Urothelium cell line (cell line): ENCODE data around the gene AKAP6.

Experiments
- DNase-seq: peaks from one replicate; pipeline ENCODE4 v3.0.0; 2011; ENCODE audit warnings: low spot score, mixed read lengths
- FAIRE-seq: peaks from 2 replicates; lab custom pipeline; 2011; peaks lifted over from hg19 to GRCh38; lab: Jason Lieb, UNC

Gene AKAP6

DNA sequence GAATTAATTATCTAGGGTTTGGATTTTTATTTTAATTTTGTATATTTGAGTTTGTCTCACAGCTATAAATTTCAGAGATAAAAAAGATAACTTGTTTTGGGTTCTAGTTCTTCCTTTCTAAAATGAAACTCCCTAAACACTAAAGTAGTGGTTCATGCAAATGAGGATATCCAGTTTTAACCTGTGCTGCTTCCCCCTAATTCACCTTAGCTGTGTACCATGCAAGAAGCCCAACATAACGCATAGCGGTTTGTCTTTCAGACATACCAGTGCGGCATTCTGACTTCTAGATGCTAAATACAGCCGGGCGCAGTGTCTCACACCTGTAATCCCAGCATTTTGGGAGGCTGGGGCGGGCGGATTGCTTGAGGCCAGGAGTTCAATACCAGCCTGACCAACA lies 320.9 kb downstream of the AKAP6 start:
- FAIRE-seq (no peak), DNase-seq (no peak)

DNA sequence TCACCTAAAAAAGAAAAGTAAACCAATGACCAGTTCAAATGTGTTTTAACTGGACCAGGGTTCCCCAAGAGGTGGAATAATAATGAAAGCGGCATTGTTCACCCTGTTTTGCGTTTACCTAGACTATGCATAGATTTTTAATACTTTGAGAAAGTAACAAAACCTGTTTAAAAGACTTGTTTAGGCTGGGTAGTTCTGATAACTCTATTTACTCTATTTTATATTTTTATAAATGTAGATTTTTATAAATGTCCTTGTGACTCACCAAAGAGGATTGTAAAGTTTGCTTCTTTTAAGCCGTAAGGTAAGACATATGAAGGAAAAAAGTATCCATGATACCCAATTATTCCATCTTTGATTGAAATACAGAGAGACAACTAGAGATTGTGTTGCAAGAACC lies 321.6 kb downstream of the AKAP6 start:
- no peak for DNase-seq
- no peak for FAIRE-seq

DNA sequence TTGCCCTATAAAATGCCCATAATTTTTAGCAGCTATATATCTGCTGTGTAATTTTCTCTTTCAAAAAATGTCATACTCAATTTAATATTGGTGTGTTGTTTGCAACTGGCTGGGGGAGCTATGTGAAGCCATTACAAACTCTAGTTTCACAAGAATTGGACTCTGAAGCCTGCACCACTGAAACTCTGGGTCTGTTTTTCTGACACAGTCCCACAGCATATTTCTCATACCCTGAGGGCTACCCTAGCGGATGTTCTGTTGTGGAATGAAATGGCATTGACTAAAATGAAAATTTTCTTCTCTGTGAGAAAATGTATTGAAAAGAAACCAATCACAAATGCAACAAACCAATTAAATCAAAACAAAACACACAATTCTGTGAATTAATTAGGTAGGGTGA lies 325.0 kb downstream of the AKAP6 start:
- no peak for FAIRE-seq
- DNase-seq, result no peak

DNA sequence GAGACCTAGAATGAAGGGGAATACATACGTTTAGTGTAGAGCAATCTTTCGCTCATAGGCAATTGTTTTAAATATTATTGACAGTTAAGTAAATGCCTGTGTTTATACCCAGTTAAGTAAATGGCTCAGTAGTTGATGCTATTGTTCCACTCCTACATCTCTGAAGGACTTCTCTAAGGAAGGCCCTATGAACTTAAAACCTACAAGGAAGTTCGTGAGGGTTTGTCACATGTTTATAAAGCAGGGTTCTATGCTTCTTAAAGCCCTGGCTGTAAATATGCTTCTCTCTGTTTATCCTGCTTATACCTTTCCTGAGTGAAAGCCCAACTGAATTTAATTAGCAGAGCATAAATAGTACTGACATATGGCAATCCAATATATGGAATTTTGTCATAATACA lies 327.5 kb downstream of the AKAP6 start:
- no peak for FAIRE-seq

DNA sequence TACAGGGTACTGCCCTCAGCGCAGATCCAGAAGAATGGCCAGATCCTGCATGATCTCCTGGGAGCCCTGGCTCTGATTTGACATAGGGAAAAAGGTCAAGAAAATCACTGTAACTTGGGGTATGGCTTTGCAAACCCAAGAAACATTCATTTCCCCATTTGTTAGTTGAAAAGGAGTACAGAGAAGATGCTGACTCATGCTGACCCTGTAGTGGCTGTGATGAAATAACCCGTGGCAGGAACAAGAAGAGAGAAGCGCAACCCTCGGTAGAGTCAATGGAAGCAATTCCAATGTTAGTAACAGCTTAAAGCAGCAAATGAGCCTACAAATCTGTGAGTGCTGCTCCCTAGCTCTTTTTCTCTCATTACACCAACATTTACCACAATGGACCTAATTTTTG lies 328.0 kb downstream of the AKAP6 start:
- peak; percentile 7 for DNase-seq
- no peak for FAIRE-seq

More for the DNA sequence above, 327.5 kb downstream of the AKAP6 start:
- no peak for DNase-seq

DNA sequence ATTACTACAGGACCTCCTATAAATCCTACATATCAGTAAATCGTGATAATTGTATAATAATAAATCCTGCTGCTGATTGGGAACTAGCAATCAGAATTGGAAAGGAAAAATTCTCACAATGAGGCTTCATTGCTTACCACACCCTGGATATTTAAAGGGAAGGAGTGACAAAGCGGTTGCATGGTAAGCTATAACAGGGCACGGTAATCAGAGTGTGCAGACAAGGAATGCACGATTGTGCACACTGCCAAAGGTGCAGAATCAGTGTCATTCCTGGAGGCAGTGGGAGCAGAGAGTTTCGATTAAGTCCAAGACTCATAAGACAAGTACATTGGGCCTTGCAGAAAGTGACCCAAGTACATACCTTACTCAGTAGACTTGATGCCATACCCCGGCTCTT lies 332.1 kb downstream of the AKAP6 start:
- FAIRE-seq (no peak), DNase-seq (no peak)

- FAIRE-seq, result no peak
- DNase-seq, result no peak
Measured at GRCh38 chr14:32662211-32662610, 333.1 kb downstream of the AKAP6 start.

DNA sequence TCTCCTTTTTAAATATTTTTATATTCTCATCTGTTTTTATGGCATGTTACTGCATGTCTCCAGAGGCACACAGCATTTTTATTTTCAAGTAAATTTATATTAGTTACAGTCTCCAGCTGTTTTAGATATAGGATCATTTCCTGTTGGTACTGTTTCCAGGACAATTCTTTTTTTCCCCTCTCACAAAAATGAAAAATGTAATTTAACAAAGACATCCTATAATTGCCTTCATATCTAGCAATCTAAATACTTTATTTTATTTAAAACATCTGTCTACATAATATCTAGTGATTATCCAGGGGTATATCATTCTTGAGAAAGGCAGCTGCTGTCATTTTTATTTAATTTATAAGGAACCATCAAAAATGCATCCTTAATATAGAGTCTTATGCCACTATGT lies 337.2 kb downstream of the AKAP6 start:
- DNase-seq (no peak), FAIRE-seq (no peak)

GRCh38 chr14:32667287-32667686 lies 338.2 kb downstream of the AKAP6 start:
- FAIRE-seq, result no peak
- DNase-seq, result no peak

DNA sequence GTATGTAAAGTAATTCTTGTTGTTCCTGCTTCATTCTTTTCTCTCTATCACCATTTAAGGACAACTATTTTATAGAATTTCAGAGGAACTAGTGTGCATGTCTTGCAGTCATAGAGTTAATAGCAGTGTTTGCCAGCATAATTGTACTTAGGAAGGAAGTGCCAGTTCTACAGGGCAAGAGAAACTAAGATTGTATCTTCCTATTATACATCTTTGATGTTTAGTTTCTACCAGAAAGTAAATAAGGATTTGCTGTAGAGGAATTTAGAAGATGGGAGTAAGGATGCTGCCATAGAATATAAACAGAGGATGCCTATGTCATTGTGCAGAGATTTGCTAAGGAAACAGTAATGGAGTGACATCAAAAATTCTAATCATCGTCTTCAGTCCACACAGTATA lies 338.7 kb downstream of the AKAP6 start:
- FAIRE-seq, result no peak
- no peak for DNase-seq

DNA sequence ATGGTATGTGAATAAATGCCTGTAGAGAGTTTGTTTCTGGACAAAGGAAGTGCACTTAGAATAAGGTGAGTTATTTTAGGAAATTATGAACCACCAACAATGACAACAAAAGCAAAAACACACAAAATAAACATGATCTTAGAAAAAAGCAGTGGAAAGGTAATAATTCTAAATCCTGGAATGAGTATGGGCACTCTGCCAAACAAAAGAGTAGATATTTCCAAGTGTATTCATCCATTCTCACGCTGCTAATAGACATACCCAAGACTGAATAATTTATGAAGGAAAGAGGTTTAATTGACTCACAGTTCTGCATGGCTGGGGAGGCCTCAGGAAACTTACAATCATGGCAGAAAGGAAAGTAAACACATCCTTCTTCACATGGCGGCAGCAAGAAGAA lies 340.3 kb downstream of the AKAP6 start:
- no peak for DNase-seq
- no peak for FAIRE-seq

DNA sequence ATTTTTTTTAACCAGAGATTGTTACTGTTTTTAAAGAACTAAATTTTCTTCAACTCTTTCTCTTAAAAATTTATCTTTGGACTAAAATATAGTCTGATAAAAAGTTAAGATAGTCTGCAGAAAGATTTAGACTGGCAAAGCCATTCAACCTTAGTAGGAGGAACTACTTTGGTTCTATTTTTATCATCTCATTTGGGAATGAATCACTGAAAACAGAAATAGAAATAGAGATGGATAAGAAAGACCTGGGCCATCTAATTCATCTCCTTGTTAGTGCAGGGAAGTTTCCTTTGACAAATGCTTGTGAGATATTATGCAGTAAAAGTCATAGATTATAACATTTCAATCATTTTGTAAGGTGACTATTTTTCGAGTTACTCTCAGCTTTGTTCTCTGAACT lies 346.3 kb downstream of the AKAP6 start:
- FAIRE-seq, result no peak
- no peak for DNase-seq

GRCh38 chr14:32677129-32677780 lies 348.2 kb downstream of the AKAP6 start:
- FAIRE-seq (no peak), DNase-seq (no peak)

DNA sequence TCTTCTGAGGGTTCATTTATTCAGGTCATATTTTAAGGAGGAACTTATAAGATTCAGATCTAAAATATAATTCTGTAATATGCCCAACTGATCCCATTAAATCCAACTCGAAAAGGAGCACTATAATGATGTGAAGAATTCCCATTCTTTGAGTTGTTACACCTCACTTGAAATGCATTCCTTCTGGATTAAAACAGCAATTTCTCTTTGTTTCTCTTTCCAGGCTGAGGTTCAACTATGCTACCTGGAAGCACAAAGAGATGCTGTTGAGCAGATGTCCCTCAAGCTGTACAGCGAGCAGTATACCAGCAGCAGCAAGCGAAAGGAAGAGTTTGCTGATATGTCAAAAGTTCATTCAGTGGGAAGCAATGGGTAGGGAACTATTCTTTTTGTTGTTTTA lies 349.0 kb downstream of the AKAP6 start:
- FAIRE-seq, result no peak
- no peak for DNase-seq

DNA sequence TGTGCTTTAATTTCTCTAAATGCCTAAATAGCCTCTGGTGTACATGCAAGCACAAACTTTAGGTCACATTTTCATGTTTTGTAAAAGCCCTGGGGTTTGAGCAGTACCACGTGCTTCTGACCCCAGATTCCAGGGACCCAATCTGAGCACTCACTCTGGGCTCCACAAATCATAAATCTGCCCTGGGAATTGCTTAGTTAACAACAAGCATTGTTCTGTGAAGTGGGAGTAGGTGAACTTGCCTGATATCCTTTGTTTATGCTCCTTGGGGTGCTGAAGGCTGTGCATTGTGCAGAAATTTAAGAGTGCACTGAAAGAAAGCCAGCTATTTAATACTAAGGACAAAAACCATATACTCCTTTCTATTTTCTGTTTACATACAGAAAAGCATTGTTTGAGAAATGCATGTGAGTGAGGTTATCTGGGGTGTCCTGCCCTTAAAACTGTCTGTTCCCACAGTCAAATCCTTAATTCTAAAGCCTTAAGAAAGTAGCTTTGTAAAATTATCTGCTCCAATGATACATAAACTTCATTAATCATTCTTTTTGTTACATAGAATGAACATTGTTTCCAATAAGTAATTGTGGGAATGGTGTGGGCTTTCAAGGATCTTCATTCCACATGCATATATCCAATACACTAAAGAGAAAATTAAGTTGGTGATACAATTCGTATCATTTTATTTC lies 351.0 kb downstream of the AKAP6 start:
- no peak for FAIRE-seq
- DNase-seq, result no peak

DNA sequence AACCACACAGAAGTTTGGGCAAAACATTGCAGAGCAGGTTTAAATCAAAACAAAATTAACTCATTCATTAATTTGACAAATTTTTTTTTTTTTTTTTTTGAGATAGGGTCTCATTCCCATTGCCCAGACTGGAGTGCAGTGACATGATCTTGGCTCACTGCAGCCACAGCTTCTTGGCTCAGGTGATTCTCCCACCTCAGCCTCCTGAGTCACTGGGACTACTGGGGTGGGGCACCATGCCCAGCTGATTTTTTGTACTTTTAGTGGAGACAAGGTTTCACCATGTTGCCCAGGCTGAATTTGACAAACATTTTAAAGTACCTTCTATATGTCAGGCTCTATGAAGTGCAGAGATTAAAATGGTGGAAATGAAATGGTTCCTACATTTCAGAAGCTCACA lies 352.5 kb downstream of the AKAP6 start:
- DNase-seq (no peak), FAIRE-seq (no peak)

DNA sequence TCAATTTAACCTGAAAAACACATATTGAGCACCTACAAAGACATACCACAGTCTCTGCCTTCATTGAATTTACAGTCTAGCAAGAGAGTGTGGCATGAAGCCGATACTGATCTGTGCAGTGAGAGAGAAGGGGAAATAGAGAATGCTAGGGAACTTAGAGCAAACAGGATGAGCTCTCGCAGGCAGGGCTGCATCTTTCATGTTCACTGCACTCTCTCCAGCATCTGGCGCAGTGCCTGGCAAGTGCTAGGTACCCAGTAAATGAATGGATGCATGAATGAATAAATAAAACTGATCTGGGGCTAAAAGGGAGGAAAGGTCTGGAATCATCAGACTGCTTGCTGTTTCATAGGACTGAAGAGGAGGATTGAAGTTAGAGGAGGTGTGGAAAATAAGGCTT lies 353.1 kb downstream of the AKAP6 start:
- FAIRE-seq, result no peak
- no peak for DNase-seq

- DNase-seq, result no peak
- FAIRE-seq, result no peak
Measured at GRCh38 chr14:32683679-32684078, 354.6 kb downstream of the AKAP6 start.

DNA sequence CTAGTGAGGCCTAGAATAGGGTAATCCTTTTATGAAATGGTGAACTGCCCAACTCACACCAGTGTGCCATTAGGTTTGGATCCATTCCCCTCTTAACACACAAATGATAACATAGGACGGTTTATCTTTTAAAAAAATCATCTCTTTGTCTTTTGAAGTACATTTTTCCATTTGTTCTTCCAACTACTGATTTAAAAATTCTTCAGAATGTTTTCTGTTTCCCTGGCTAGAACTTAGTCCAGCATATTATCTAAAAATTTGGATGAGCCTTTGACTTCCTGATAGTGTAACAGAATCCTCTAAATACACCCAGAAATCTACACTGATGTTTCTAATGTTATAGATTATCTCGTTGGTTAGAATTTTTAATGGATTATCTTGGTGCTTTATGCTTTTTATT lies 359.8 kb downstream of the AKAP6 start:
- no peak for DNase-seq
- FAIRE-seq, result no peak

GRCh38 chr14:32692441-32692840 lies 363.3 kb downstream of the AKAP6 start:
- no peak for FAIRE-seq
- DNase-seq, result no peak

DNA sequence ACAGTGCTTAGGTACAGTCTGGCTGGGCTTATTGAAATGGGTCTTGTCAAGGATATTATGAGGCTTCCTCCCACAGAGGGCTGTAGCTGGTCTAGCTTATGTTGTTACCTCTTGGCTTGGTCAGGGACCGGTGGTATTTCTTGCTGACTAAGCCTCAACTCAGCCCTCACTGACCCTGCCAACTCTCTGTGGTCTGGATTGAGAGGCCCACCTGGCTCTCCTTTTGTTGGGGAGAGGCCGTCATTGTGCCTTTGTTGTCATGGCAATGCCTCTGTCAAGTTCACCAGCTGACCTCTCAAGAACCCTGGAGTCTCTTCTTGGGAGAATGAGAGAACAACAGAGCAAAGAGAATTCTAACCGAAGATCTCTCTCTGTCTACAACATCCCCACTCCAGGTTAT lies 364.0 kb downstream of the AKAP6 start:
- FAIRE-seq (no peak), DNase-seq (peak; percentile 65)

GRCh38 chr14:32694795-32695449 lies 365.8 kb downstream of the AKAP6 start:
- no peak for DNase-seq
- FAIRE-seq, result no peak
